HK-2 (cell line): ENCODE results near the gene TMEM114.

Experiments used
- DNase-seq: peaks from one replicate; pipeline ENCODE4 v3.0.0-alpha.2; 2018; ENCODE audit not compliant: unreplicated experiment

TMEM114 gene

DNA sequence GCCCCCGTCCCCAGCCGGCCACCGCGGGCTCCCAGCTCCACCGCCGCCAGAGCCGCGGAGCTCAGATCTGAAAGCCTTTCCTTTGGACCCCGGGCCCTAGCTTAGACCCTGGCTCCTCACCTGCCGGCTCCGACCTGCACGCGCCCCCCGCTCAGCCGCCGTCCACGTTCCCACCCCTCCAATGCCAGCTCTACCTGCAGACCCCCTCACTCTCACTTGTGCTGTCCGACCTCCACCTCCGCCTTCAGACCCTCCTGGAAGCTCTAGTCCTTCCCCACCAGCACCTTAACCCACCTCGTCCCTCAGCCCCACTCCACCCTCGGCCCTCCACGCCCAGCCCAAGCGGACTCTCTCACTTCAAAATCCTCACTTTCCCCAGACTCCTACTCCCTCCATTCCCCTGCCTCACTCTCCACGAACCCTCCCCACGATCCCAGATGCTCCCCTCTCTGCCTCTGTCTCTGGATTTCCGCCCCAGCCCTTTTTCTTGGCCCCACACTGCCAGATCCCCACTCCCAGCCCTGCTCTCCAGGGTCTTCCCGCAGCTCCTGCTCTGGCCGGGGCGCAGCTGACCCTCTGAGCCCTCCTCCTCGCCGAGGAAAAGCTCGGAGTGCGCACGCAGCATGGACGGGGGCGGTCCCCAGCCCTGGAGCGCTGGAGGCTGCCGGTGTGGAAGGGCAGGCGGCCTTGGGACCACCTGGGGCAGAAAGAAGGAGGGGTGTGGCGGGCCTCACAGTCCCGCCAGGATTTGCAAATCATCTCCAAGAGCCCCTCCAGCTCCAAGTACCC lies at the start of gene TMEM114:
Gene TMEM114 (minus strand): TSS at position 612 of the 789 bp plus-strand sequence. CDS start 673 bp downstream, outside the sequence.
- DNase-seq, result no peak

DNA sequence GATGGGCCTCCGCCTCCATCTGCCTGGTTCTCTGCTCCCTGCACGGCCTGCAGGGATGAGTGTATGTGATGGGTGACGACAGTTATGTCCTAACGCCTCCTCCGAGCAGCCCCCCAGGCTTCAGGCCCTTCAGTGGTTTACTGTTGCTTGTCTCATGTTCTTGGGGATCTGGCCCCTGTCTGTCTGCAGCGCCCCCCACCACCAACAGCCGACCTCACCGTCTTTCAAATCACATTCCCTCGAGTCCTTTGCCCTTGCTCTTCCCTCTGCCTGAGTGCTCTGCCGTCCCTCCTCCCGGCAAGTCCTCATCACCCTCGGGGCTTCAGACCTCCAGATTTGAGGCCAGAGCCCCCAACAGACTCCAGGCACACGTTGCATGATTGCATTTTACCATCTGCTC lies 49.4 kb upstream of the TMEM114 start:
- no peak for DNase-seq

DNA sequence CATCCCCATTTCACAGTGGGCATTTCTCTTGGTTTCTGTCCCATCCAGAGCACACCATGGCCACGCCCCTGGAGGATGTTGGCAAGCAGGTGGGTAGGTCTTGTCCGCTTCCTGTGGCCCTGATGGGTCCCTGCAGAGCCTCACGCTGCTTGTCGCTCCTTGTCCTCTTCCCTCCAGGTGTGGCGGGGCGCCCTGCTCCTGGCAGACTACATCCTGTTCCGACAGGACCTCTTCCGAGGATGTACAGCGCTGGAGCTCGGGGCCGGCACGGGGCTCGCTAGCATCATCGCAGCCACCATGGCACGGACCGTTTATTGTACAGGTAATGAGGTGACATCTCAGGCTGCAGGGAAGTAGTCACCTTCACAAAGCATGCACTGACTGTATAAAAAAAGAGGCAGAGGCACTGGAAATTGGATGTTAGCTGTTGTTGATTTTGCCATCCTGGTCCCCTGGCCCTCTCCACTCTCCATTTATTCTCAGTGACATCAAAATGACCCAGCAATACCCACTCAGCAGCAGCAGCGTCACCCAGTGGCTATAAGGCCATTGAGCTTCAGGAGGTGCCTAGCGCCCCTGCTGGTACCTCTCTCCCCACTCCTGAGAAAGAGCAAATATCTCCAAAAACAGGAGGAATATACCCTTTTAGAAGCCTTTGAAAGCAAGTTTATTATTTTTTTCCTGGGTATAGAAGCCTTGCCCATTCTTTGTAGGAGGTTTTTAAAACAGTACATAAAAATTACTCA lies 44.9 kb upstream of the TMEM114 start:
- DNase-seq, result no peak

DNA sequence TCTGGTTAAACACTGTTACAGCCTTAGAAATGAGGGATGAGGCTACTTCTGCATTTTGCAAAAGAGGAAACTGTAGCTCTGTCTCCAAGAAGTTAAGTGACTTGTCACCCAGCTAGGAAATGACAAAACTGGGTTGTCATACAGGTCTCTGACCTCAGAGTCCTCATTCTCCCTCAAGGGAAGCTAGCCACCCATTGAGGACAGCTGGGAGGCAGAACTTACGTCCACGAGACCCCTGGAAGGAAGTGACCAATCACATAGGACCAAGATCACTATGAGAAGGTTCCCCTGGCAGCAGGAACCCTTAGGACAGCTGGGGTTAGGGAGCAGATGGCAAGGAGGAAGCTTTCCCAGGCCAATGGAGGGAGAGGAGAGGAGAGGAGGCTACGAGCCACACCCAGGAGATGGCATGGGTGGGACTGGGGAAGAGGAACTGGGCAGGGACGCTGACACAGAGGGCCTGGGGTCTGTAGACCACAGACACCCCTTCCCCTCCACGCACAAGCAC lies 42.4 kb upstream of the TMEM114 start:
- DNase-seq, result no peak

DNA sequence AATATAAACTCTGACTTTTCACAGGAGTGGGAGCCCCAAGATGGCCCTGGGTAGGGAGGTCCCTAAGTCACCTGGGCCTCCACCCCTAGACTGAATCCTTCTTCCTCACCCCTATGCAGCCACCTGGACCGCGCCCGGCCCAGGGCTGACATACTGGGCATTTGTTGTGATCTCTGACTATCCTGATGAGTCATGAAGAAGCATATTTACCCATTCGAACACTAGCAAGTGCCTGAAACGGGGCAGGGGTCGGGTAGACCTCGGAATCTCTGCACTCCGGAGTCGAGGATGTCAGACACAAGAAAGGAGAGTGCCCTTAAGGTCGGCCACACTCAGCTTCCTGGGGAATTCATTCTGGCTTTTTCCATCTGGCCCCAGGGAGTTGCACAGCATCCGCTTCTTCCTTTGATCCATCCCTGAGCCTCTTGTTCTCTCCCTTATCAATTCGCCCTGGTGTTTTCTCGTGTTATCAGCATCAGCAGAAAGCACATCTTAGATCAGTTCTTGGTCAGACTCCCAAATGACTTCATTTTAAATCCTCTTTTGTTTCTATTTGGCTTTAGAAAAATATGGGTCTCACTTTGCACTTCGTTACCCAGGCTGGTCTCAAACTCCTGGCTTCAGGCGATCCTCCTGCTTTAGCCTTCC lies 41.6 kb upstream of the TMEM114 start:
- no peak for DNase-seq

DNA sequence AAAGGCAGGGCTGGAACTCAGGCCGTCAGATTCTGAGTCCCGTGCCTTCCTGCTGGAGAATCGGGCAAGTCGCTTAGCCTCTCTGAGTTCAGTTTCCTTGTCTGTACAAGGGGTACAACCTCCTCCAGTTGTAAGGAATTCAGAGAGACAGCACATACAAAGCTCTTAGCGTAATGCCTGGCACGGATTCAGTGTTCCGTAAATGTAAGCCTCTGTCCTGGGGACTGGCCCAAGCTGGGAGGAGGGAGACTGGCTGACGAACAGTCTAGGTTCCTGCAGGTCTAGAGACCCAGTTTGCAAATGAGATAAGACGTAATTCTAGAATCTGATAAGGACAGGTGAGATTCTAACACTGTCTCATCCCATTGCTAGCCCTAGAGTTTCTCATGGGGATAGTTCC lies 41.1 kb upstream of the TMEM114 start:
- DNase-seq, result no peak

DNA sequence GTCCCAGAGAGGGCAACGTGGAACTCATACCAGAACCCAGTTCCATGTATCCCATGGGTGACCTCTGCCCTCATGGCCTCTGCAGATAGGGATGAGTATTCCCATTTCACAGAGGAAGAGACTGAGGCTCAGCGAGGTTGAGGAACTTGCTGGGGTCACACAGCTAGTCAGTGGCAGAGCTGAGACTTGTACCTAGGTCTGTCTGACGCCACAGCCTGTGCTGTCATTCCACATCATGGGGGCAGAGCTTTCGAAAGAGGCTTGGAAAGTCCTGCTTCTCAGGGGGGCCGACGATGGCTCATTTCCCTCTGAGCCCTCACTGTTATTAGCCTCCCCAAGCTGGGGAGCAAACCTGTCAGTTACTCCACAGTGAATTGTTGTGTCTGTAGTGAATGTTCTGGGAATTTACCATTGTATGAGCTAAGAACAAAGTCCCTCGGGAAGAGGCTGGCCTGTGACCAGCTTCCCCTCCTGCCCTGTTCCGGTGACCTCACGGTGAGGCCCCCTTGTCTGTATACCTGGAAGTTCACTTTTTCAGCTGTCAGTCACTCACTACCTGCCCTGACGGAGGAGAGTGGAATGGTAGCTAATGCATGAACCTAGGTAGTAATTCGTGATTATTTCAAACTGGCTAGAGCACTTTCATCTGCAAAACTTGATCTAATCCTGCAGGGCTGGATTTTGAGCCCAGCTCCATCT lies 40.1 kb upstream of the TMEM114 start:
- DNase-seq, result no peak

DNA sequence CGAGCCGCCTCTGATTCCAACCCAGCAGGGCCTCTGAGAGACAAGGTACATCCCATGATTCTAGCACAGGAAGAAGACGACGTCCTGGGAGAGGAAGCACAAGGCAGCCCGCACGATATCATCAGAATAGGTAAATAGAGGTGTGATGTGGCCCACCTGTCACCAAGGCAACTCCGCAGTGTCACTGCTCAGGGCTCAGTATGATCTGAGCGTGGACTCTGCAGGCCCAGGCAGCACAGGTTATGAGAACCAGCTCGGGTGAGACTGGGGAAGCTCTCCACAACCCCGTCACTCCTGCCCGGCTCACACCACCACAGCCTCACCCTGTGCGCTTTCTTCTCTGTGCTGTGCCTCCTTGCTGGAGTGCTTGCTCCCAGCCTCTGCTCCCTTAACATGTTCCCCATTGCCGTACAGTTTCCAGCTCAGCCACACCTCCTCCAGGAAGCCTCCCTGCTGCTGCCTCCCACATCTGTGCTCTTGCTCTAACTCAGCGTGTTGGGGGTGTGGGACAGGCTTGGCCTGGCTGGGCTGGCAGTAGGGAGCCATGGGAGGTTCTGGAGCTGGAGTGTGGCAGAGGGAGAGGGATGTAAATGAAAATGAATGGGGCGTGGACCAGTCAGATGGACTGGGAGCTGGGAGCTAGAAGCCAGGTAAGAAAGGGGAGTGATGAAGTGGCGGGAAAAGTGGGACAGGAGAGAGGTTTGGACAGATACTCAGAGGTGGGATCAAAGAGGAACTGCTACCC lies 38.8 kb upstream of the TMEM114 start:
- no peak for DNase-seq

DNA sequence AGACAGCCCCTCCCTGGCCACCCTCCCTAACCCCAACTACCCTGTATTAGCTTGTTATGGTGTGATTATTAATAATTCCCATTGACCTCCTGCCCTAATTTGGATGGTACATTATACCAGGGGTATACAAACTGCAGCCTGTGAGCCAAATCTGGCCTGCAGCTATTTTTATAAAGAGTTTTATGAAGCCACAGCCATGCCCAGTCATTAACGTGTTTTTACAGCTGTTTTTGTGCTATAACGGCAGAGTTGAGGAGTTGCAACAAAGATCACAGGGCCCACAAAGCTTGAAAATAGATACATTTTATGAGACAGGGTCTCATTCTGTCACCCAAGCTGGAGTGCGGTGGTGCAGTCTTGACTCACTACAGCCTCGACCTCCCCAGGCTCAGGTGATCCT lies 37.1 kb upstream of the TMEM114 start:
- no peak for DNase-seq

DNA sequence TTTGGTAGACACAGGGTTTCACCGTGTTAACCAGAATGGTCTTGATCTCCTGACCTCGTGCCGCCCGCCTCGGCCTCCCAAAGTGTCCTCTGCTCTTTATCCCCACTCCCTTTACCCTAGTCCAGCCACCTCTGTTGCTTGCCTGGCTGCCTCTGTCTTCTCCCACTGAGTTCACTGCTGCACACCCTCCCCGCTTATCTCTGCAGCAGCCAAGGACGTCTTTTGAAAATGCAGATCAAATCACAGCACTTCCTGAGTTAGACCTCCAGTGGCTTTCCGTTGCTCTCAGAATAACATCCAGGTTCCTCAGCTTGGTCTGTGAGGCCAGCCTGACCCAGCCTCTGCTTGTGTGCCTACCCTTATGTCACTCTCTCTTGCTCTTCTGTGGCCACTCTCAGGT lies 36.6 kb upstream of the TMEM114 start:
- DNase-seq, result no peak

DNA sequence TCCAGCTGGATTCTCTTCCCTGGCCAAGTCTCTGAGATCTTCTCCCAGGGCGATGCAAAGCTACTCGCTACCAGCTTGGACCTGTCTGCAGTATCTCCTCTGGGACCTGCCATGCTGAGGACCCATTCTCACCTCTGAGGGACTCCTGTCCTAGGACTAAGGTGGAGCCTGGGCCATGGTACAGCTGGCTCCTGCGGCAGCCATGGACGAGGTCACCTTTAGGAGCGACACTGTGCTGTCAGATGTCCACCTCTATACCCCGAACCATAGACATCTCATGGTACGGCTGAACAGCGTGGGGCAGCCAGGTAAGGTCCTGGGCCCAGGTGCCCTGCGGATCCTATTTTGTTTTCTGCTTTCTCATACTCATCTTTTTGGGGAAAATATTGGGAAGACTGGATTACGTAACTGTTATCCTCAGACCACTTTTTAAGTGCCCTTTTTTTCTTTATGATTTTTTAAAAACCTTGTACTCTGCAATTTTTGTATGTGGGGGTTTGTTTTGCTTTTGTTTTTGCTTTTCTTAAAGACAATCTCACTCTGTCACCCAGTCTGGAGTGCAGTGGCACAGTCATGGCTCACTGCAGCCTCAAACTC lies 35.3 kb upstream of the TMEM114 start:
- no peak for DNase-seq

DNA sequence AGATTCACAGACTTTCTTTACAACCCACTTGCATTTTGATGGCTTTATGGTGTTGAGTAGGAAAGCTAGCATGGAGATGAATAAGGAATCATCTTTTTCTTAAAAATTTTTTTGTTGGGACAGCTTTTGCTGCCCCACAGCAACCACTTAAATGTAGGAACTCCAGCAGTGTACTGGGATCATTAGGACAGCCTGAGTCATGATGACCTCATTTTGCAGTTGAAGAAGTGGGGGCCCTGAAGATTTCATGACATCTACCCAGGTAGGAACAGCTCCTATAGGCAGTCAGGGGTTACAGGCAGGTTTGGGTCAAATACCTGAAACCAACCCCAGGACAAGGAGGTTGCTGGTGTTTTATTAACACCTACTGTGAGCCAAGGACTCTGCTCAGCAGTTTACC lies 33.3 kb upstream of the TMEM114 start:
- DNase-seq, result no peak

DNA sequence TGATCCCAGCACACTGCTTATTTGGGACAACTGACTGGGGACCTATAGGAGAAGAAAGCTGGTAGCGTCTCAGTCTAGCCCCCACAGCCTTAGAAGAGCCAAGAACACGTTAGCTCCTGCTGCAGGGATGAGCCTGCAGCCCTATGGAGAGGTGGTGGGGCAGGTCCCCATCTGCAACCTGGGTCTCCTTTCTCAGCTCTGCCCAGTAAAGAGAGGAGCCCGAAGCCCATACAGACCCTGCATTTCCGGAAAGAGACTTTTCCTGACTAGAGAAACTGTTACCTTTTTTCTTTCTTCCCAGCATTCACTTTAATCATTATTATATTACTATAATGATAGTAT lies 32.0 kb upstream of the TMEM114 start:
- no peak for DNase-seq

DNA sequence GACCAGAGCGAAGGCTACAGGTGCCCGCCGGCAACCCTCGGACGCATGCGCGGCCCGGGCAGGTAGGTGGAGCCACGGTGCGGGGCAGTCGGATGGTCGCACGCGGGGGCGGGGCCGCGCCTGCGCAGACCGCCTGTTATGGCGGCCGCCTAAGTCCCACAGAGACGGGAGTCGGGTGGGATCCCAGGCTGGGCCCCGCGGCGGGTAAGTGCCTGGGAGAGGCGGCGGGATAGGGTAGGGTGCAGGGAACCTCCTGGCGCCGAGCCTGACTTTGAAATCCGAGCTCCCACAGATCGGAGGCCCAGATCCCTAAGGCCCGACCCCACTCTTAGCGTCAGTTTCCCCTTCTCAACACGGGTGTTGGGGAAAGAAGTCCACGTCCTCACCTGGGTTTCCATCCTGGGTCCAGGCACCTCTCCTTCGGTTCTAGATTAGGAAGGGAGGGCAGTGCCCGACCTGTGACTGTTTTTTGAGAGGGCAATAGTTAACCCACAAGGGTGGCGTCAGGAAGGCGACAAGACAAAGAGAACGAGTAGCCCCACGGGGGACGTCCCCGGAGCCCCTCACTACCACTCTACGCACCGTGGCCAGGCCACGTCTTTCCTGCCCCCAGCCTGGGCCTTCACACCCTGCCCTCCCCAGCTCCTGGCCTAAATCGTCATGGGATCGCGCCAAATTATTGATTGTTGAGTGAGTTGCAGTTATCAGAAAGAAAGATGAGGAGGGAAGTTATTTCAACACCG lies 31.4 kb upstream of the TMEM114 start, which contains the start of gene METTL22:
Gene METTL22 (plus strand): TSS at position 127 of the 743 bp plus-strand sequence. CDS start 3,968 bp downstream, outside the sequence.
- peak; percentile 83 for DNase-seq

DNA sequence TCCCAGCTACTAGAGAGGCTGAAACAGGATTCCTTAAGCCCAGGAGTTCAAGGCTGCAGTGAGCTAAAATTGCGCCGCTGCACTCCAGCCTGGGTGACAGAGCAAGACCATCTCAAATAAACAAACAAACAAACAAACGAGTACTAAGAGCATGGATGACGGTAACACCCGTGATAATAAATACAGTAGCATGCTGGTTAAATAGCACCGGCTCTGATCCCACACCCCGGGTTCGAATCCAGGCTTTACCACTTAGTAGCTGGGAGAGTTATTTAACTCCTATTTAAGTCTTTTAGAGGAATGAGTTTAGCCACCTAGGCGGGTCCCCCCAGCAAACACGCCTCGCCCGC lies 30.9 kb upstream of the TMEM114 start:
- DNase-seq, result no peak

DNA sequence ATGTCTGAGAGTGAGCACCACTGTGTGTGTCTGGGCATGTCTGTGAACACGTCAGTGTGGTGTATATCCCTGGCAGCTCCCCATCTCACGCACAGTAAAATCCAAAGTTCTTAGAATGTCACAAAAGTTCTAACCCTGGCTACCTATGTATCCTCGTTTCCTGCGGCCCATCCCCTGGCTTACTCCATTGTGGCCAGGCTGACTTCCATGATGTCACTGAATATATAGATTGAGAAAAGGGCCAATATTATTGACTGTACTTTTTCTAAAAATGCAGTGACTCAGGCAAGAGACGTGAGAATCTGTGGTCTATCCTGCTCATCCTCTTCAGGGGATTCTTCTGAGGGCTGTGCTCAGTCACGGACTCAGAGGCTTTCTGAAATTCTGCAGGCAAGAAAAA lies 30.2 kb upstream of the TMEM114 start:
- DNase-seq, result no peak

DNA sequence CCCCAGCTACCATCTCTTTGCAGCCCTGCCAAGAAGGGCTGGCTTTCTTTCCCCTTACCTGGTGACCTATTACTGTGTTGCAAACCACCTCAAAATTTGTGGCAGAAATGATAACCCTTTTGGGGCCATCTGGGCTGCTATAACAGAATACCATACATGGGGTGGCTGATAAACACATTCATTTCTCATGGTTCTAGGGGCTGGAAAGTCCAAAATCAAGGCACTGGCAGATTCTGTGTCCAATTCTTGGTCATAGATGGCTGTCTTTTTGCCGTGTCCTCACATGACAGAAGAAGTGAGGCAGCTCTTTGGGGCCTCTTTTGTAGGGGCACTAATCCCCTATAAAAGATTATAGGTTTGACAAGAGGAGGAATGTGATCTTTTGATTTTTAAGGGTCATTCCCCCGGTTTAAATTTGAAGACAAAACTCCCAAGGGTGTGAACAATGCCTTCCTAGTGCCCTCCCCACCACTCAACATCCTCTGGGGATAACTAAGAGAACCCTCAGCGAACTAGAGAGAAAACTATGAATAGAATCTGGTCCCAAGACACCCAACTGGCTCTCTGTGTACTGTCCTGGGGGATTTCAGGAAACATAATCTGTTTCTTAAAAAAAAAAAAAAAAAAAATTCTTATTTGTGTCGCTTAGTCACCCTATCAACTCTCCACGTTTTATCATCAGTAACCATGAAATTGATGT lies 29.5 kb upstream of the TMEM114 start:
- no peak for DNase-seq

DNA sequence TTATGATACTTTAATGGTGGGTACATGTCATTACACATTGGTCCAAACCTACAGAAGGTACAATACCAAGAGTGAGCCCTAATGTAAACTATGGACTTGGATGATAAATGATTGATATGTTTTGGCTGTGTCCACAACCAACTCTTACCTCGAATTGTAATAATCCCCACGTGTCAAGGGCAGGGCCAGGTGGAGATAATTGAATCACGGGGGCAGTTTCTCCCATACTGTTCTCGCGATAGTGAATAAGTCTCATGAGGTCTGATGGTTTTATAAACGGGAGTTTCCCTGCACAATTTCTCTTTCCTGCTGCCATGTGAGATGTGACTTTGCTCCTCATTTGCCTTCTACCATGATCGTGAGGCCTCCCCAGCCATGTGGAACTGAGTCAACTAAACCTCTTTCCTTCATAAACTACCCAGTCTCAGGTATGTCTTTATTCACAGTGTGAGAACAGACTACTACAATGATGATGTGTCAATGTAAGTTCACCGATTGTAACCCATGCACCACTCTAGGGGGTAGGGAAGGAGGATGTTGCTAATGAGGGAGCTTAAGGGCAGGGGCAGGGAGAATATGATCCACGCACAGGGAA lies 24.2 kb upstream of the TMEM114 start:
- DNase-seq, result no peak
